H1 (cell line): ENCODE measurements around the gene SHQ1. TPM values are rescaled to one million over a fixed set of nuclear protein-coding genes. Genes with fewer than 3 reads are reported as not detected.

ENCODE experiments used
- CTCF ChIA-PET: fragments of 300-600 bp; sonication (Branson Sonifier 250); formaldehyde crosslinking; loops from one replicate; lab custom pipeline; 2021; ENCODE audit not compliant: partially characterized antibody; lab: Charles Lee
- POLR2A ChIA-PET: fragments of 300-600 bp; sonication (Branson Sonifier 250); formaldehyde crosslinking; loops from one replicate; lab custom pipeline; 2021; ENCODE audit warnings: inconsistent platforms; ENCODE audit not compliant: partially characterized antibody; lab: Charles Lee
- DNase-seq, 2 experiments: peaks; one replicate each; pipeline versions ENCODE4 v3.0.0 to v3.0.0-alpha.2; 2010 to 2022; ENCODE audit warnings: low spot score in 2 of 2, low read depth in 1 of 2, mixed read lengths in 1 of 2
- FAIRE-seq: peaks from 2 replicates; lab custom pipeline; 2011; peaks lifted over from hg19 to GRCh38; lab: Jason Lieb, UNC
- H2AFZ ChIP-seq: 2 replicates; pipeline ENCODE4 v1.8.1; 2012; ENCODE audit warnings: low read length, inconsistent platforms
- H2AK5ac ChIP-seq: 2 replicates; pipeline ENCODE4 v1.6.1; 2013; ENCODE audit warnings: low read depth, low read length
- H2BK120ac ChIP-seq: replicated peaks from 2 replicates; pipeline ENCODE3; 2013; ENCODE audit warnings: low read depth, low read length, inconsistent platforms
- H2BK12ac ChIP-seq: 2 replicates; pipeline ENCODE4 v1.6.1; 2013; ENCODE audit warnings: low read depth, low read length
- H2BK15ac ChIP-seq: 2 replicates; pipeline ENCODE4 v1.6.1; 2013; ENCODE audit warnings: low read length
- H2BK20ac ChIP-seq: 2 replicates; pipeline ENCODE4 v1.6.1; 2013; ENCODE audit warnings: low read length
- H2BK5ac ChIP-seq: 2 replicates; pipeline ENCODE4 v1.6.1; 2013; ENCODE audit warnings: low read depth, low read length
- H3K14ac ChIP-seq: 2 replicates; pipeline ENCODE4 v1.6.1; 2013; ENCODE audit warnings: inconsistent platforms; ENCODE audit not compliant: insufficient read length
- H3K18ac ChIP-seq: 2 replicates; pipeline ENCODE4 v1.6.1; 2013; ENCODE audit warnings: low read length; ENCODE audit errors: extremely low read depth
- H3K23ac ChIP-seq: 2 replicates; pipeline ENCODE4 v1.6.1; 2013; ENCODE audit warnings: inconsistent platforms; ENCODE audit not compliant: insufficient read length
- H3K23me2 ChIP-seq: 2 replicates; pipeline ENCODE4 v1.6.1; 2013; ENCODE audit warnings: low read depth, low read length
- H3K27ac ChIP-seq: 2 replicates; pipeline ENCODE4 v1.6.1; 2011; ENCODE audit warnings: low read depth, low read length, inconsistent platforms
- H3K27me3 ChIP-seq, 4 experiments: replicated peaks in 1 of 4; 1 replicate in 1 of 4; 2 replicates in 3 of 4; pipeline versions ENCODE4 v1.6.1 to v1.8.1; 2011 to 2013; ENCODE audit warnings: low read length in 3 of 4, mild to moderate bottlenecking in 3 of 4, inconsistent platforms in 2 of 4, mixed read lengths in 2 of 4, moderate library complexity in 1 of 4; ENCODE audit not compliant: control insufficient read depth in 3 of 4, insufficient read depth in 3 of 4; ENCODE audit errors: extremely low read depth in 1 of 4
- H3K36me3 ChIP-seq, 4 experiments: 2 replicates each; pipeline versions ENCODE4 v1.6.1 to v1.8.1; 2011 to 2013; ENCODE audit warnings: mild to moderate bottlenecking in 4 of 4, low read length in 3 of 4, moderate library complexity in 2 of 4, control low read depth in 1 of 4, inconsistent platforms in 1 of 4; ENCODE audit not compliant: insufficient read depth in 4 of 4, control insufficient read depth in 2 of 4
- H3K4ac ChIP-seq: replicated peaks from 2 replicates; pipeline ENCODE3; 2013; ENCODE audit warnings: low read length, low read depth, mixed read lengths, inconsistent platforms; ENCODE audit not compliant: insufficient read length
- H3K4me1 ChIP-seq, 4 experiments: replicated peaks in 1 of 4; 1 replicate in 1 of 4; 2 replicates in 3 of 4; pipeline versions ENCODE4 v1.6.1 to v1.8.1; 2011 to 2013; ENCODE audit warnings: low read length in 3 of 4, inconsistent platforms in 2 of 4, mixed read lengths in 1 of 4; ENCODE audit not compliant: insufficient read depth in 4 of 4, control insufficient read depth in 3 of 4
- H3K4me2 ChIP-seq, 2 experiments: 2 replicates each; pipeline versions ENCODE4 v1.6.1 to v1.8.1; 2011 to 2013; ENCODE audit warnings: low read depth in 2 of 2, low read length in 2 of 2, control low read depth in 1 of 2, inconsistent platforms in 1 of 2, mild to moderate bottlenecking in 1 of 2; ENCODE audit not compliant: insufficient read depth in 1 of 2
- H3K4me3 ChIP-seq, 4 experiments: fragments of 200-600, 300-600 bp in 1 of 4; sonication (generic), shearing (Covaris generic), sonication (Bioruptor Twin) in 1 of 4; 2 replicates each; pipeline versions ENCODE4 v1.5.1 to v1.8.1; 2011 to 2016; ENCODE audit warnings: low read length in 4 of 4, low read depth in 3 of 4, control low read depth in 2 of 4, inconsistent platforms in 2 of 4, mild to moderate bottlenecking in 2 of 4, mixed read lengths in 1 of 4, moderate library complexity in 1 of 4; ENCODE audit not compliant: insufficient read depth in 2 of 4; ENCODE audit errors: extremely low read depth in 1 of 4
- H3K56ac ChIP-seq: replicated peaks from 2 replicates; pipeline ENCODE3; 2013; ENCODE audit warnings: low read depth, mild to moderate bottlenecking, mixed read lengths, low read length, inconsistent platforms; ENCODE audit not compliant: insufficient read length
- H3K79me1 ChIP-seq: 2 replicates; pipeline ENCODE4 v1.6.1; 2013; ENCODE audit warnings: low read depth, low read length, control low read depth
- H3K79me2 ChIP-seq, 2 experiments: 2 replicates each; pipeline versions ENCODE4 v1.6.1 to v1.8.1; 2012 to 2013; ENCODE audit warnings: low read length in 2 of 2, mild to moderate bottlenecking in 2 of 2, inconsistent platforms in 1 of 2; ENCODE audit not compliant: insufficient read depth in 2 of 2, control insufficient read depth in 1 of 2
- H3K9ac ChIP-seq, 4 experiments: replicated peaks in 1 of 4; 1 replicate in 1 of 4; 2 replicates in 3 of 4; pipeline versions ENCODE4 v1.6.1 to v1.8.1; 2011 to 2013; ENCODE audit warnings: low read depth in 3 of 4, low read length in 3 of 4, control low read depth in 2 of 4, mild to moderate bottlenecking in 2 of 4, moderate library complexity in 2 of 4, inconsistent platforms in 1 of 4; ENCODE audit errors: extremely low read depth in 1 of 4
- H3K9me3 ChIP-seq, 2 experiments: 2 replicates each; pipeline versions ENCODE4 v1.6.1 to v1.8.1; 2012 to 2013; ENCODE audit warnings: mild to moderate bottlenecking in 2 of 2, moderate library complexity in 2 of 2, control low read depth in 1 of 2, inconsistent platforms in 1 of 2, low read depth in 1 of 2, low read length in 1 of 2, mixed read lengths in 1 of 2; ENCODE audit not compliant: insufficient read depth in 2 of 2
- H4K20me1 ChIP-seq, 2 experiments: replicated peaks in 1 of 2; 2 replicates each; pipeline versions ENCODE3 to v1.8.1; 2011 to 2013; ENCODE audit warnings: inconsistent platforms in 2 of 2, low read length in 2 of 2, mild to moderate bottlenecking in 1 of 2; ENCODE audit not compliant: insufficient read depth in 2 of 2, control insufficient read depth in 1 of 2
- H4K5ac ChIP-seq: 2 replicates; pipeline ENCODE4 v1.6.1; 2013; ENCODE audit warnings: low read length, low read depth, mixed read lengths, inconsistent platforms; ENCODE audit not compliant: insufficient read length
- H4K8ac ChIP-seq: 2 replicates; pipeline ENCODE4 v1.8.0; 2013; ENCODE audit warnings: mild to moderate bottlenecking, moderate library complexity, low read length, inconsistent platforms; ENCODE audit not compliant: insufficient read depth; ENCODE audit errors: extremely low read depth
- H4K91ac ChIP-seq: replicated peaks from 2 replicates; pipeline ENCODE3; 2013; ENCODE audit warnings: low read length, mixed read lengths, inconsistent platforms; ENCODE audit not compliant: insufficient read length
- EGR1 ChIP-seq: IDR thresholded peaks from 2 replicates; pipeline ENCODE4 v1.6.1; 2011; ENCODE audit warnings: low read depth, low read length, borderline replicate concordance
- HDAC2 ChIP-seq, 2 experiments: fragments of 300-600 bp in 1 of 2; sonication (generic) in 1 of 2; IDR thresholded peaks; 2 replicates each; pipeline ENCODE4 v1.6.1; 2011 to 2012; ENCODE audit warnings: low read depth in 2 of 2, low read length in 2 of 2, mild to moderate bottlenecking in 2 of 2, moderate library complexity in 2 of 2, borderline replicate concordance in 1 of 2, inconsistent platforms in 1 of 2
- SRF ChIP-seq: IDR thresholded peaks from 2 replicates; pipeline ENCODE4 v1.6.1; 2011; ENCODE audit warnings: mild to moderate bottlenecking, low read depth, low read length, moderate library complexity
- SUZ12 ChIP-seq: fragments of 200-600 bp; sonication (generic); IDR thresholded peaks from 2 replicates; pipeline ENCODE4 v1.6.1; 2012; ENCODE audit warnings: mild to moderate bottlenecking, inconsistent platforms, low read length, moderate library complexity, mixed read lengths
- YY1 ChIP-seq: IDR thresholded peaks from 2 replicates; pipeline ENCODE4 v1.6.1; 2011; ENCODE audit warnings: low read depth, mild to moderate bottlenecking, low read length
- WGBS, 2 experiments: shearing (Covaris generic) in 1 of 2; methylation state at CpG; one replicate each; pipeline versions ENCODE4 v1.1.6 to v1.1.7; 2013 to 2015; ENCODE audit warnings: low lambda C conversion rate in 2 of 2, mixed read lengths in 2 of 2, inconsistent platforms in 1 of 2, low coverage in 1 of 2, missing lambda C conversion rate in 1 of 2; ENCODE audit not compliant: insufficient replicate concordance in 2 of 2, insufficient coverage in 1 of 2, insufficient read length in 1 of 2; ENCODE audit errors: extremely low coverage in 1 of 2, missing lambda C conversion rate in 1 of 2; 5-methylcytosine and 5-hydroxymethylcytosine counted together
- polyA plus RNA-seq, 7 experiments: library from polyadenylated mRNA; depleted of rRNA in 3 of 7; stranded (reverse) in 5 of 7; unstranded in 2 of 7; fragments of >200 nt in 5 of 7; fragments of 200-250 nt in 2 of 7; gene quantifications; 1 replicate in 5 of 7; 2 replicates in 1 of 7; 4 replicates in 1 of 7; pipeline versions ENCODE4 v1.2.1 to v1.2.3, GENCODE V29; 2011 to 2013; ENCODE audit warnings: missing spikeins in 2 of 7, mixed read lengths in 2 of 7
- total RNA-seq: library from RNA; stranded (reverse); fragmentation: NEBNext Ultra II Directional; extraction: Animal tissue kit (Norgen Biotek cat#: 25700); gene quantifications from 2 replicates; pipeline ENCODE4 v1.2.1, GENCODE V29; 2021

SHQ1 gene
- total and polyA plus RNA-seq, 2 of the 8 experiments (the other 6 are each of a cell fraction or from before 2014, with no cell fraction given) = 10.7 to 34.4 TPM

- Histone ChIP-seq H4K91ac (no peak overlapping the region), H3K9ac (no peak overlapping the region), H3K14ac (no peak overlapping the region), H2BK20ac (no peak overlapping the region), H3K27me3 (no peaks in the 10 kb centered on the region), H3K18ac (no peak overlapping the region), H3K79me2 (no peaks in the 10 kb centered on the region), H3K4ac (no peak overlapping the region), H3K4me2 (no peak overlapping the region), H4K5ac (no peak overlapping the region), H4K20me1 (peaks cover 0 to 2% of the 10 kb centered on the region in 2 experiments), H3K4me1 (no peaks in the 10 kb centered on the region), H3K23me2 (no peaks in the 10 kb centered on the region), H2BK5ac (no peak overlapping the region), H3K4me3 (no peak overlapping the region), H4K8ac (no peak overlapping the region), H2BK120ac (no peak overlapping the region), H3K36me3 (peaks cover 0 to 8% (median 0%) of the 10 kb centered on the region in 4 experiments; a peak in 2 of 8 replicates), H2AK5ac (no peak overlapping the region), H2BK15ac (no peak overlapping the region), H3K56ac (no peak overlapping the region), H3K79me1 (peaks cover 2% of the 10 kb centered on the region), H3K9me3 (peaks cover 0 to 11% of the 10 kb centered on the region in 2 experiments; a peak in 1 of 4 replicates), H2BK12ac (no peak overlapping the region), H3K23ac (no peak overlapping the region), H3K27ac (no peak overlapping the region), H2AFZ (no peak overlapping the region)
- 91% methylated on average over 1 of the region's 1 CpG; no CpG with 5 or more reads in 1 of the 2 experiments for WGBS, 2 experiments
- POLR2A ChIA-PET = no interaction called here
- TF ChIP-seq YY1 = no peak
- TF ChIP-seq SRF = no peak
- TF ChIP-seq SUZ12 = no peak
- TF ChIP-seq EGR1 = no peak
- TF ChIP-seq HDAC2 (IDR thresholded peaks at IDR 0.05; ENCODE audit: borderline replicate concordance in 1 of 2, low read depth in 2 of 2, low read length in 2 of 2) = no peak
- CTCF ChIA-PET = no interaction called here
- no peak for DNase-seq
- no peak for FAIRE-seq
Measured at GRCh38 chr3:72784226-72784625, 64.0 kb downstream of the SHQ1 start.
